Epithelial cell of proximal tubule (primary cell): Measurements from ENCODE around the gene FHOD1. TPM values are rescaled to one million over a fixed set of nuclear protein-coding genes. Genes with fewer than 3 reads are reported as not detected.

ENCODE experiments used
- DNase-seq: peaks from one replicate; pipeline ENCODE4 v3.0.0-alpha.2; 2011; ENCODE audit warnings: low read depth
- H3K4me3 ChIP-seq: 2 replicates; pipeline ENCODE4 v1.5.1; 2011; ENCODE audit warnings: low read depth, mild to moderate bottlenecking, low read length
- CTCF ChIP-seq: conservative IDR thresholded peaks from 2 replicates; pipeline ENCODE4 v1.5.1; 2012; ENCODE audit warnings: low read depth, mild to moderate bottlenecking, low read length
- total RNA-seq: library from RNA; depleted of rRNA; stranded (reverse); fragments of >200 nt; gene quantifications from 2 replicates; pipeline ENCODE4 v1.2.3, GENCODE V29; 2015

FHOD1 gene
- total RNA-seq, 1 donor from 2014 or later, result 20.1 TPM

DNA sequence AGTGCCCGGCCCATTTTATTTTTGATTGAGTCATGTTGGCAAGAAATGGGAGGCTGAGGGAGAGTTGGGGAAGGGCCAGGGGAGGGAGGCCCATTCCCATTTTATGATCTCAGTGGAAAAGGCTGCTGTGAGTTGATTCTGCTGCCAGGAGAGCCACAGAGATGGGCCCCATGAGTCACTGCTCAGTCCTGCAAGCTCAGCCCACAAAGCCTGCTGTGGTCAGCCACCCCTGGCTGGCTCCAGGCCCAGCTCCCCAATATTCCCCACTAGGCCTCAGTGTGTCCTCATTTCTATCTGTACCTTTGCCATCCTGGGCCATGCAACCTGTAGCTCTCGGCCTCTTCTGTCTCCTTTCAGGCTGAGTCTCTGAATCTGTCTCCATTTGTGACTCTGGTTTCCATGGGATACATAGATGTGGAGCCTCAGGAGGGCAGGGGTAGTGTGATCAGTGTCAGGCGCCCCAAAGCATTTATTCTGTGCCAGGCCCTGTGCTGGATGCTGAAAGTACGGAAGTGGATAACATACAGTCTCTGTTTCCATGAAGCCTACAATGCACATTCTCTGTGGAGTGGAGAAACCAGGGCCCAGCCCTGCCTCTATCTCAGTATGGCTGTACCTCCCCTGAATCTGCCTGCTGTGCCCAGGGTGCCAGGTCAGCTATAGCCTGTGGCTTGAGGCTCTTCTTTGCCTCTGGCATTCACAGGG is 30.2 kb upstream of the FHOD1 start:
- DNase-seq, result peak; percentile 90
- peak overlapping the region; percentile 70 for H3K4me3 ChIP-seq
- no peak for TF ChIP-seq CTCF

DNA sequence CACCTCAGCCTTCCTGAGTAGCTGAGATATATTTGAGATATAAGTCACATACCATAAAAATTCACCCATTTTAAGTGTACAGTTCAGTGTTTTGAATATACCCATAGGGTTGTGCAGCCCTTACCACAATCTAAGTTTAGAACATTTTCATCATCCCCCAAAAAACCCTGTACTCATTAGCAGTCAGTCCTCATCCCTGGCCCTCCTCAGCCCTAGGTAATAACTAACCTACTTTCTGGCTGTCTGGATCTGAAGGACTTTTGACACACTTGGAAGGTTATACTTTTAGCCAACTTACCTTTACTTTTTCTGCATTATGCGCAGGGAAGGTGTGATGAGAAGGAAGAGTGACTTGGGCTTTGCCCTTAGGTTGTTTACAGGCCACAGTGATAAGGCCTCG is 28.0 kb upstream of the FHOD1 start:
- no peak for TF ChIP-seq CTCF
- H3K4me3 ChIP-seq, result no peak overlapping the region
- DNase-seq, result no peak

- no peak for DNase-seq
- H3K4me3 ChIP-seq, result no peak overlapping the region
- TF ChIP-seq CTCF, result no peak
These were observed 24.2 kb upstream of the FHOD1 start for GRCh38 chr16:67271446-67271845.

GRCh38 chr16:67270931-67271338 is 23.7 kb upstream of the FHOD1 start:
- H3K4me3 ChIP-seq, result no peak overlapping the region
- DNase-seq, result no peak
- TF ChIP-seq CTCF, result no peak

- H3K4me3 ChIP-seq, result no peak overlapping the region
- no peak for TF ChIP-seq CTCF
- no peak for DNase-seq
These were observed 22.5 kb upstream of the FHOD1 start for GRCh38 chr16:67269766-67270165.

GRCh38 chr16:67268136-67268579 is 20.9 kb upstream of the FHOD1 start:
- no peak for DNase-seq
- H3K4me3 ChIP-seq, result no peak overlapping the region
- no peak for TF ChIP-seq CTCF

- no peak for DNase-seq
- H3K4me3 ChIP-seq, result no peak overlapping the region
- no peak for TF ChIP-seq CTCF
These were observed 18.6 kb upstream of the FHOD1 start for GRCh38 chr16:67265834-67266233.
